ENCODE measurements around the gene RASSF8. TPM values are rescaled to one million over a fixed set of nuclear protein-coding genes. Genes with fewer than 3 reads are reported as not detected.

Gene RASSF8, protein sequence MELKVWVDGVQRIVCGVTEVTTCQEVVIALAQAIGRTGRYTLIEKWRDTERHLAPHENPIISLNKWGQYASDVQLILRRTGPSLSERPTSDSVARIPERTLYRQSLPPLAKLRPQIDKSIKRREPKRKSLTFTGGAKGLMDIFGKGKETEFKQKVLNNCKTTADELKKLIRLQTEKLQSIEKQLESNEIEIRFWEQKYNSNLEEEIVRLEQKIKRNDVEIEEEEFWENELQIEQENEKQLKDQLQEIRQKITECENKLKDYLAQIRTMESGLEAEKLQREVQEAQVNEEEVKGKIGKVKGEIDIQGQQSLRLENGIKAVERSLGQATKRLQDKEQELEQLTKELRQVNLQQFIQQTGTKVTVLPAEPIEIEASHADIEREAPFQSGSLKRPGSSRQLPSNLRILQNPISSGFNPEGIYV
- total RNA-seq: 48.7 and 71.1 TPM in 2 replicates

DNA sequence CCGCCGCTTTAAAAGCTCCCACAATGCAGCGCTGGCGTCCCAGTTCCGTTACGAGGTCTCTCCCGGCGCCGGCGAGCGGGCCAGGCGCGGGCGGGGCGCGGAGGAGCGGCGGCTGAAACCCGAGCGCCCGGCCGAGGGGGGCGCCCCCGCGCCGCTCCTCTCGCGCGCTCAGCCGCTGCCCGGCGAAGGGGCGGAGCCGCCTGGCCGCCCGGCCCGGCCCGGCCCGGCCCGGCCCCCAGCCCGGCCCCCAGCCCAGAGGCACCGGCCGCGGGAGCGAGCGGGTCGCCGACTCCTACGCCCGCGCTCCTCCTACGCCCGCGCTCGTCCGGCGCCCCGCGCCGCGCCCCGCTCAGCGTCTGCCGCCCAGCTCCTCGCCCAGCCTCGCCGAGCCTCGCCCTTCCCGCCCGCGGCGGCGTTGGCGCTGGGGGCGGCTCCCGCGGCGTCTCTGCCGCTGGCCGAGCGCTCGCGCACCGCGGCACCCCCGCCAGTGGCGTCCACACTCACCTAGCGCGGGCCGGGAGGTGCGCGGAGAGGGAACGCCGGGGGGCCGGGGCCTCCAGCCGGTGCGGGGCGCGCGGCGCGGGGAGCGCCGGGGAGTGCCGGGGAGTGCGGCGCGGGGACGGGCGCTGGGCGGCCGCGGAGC, at the start of gene RASSF8:
RASSF8 (plus strand) TSS at position 255 of the 643 bp plus-strand sequence. CDS start 96,662 bp downstream, outside the sequence.

DNA sequence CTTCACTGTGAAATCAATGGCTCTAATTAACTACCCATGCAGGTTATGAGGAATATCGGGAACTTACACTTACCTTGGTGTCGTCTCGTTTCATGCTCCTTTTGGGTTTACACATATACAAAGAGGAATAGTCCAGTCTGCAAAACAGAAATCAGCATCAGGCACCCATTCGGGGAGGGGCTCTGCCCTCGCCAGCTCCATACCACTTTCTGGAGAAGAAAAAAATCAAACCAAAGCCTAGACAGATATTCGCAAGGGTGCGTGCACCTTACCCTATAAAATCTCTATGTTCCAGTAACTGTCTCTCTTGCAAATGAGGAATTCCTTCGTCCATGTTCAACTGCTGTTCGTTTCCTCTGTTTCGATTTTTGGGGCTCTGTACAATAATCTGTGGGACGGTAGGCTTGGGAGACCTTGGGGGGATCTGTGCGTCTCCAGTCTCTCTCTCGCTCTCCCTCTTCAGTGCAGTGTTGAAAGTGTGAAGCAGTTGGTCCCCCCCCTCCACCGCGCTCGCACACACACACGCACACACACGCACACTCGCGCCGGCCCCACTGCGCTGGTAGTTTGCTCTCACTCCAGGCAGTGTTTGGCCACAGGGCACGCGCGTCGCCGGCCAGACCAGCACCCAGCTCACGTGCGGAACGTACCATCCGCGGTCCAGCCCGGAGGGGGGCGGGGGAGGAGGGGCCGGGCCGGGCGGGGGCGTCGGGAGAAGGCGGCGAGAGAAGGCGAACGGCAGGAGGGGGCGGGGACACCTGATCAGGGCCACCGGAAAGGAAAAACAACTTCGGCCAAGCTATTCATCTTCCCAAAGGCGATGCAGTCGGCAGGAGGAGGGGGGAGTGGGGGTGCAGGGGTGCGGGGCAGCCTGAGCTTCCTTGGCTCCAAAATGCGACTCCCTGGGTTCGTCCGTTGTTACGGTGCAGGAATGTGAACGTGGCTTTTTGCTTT, 166.2 kb downstream of the RASSF8 start, which contains the start of gene BHLHE41:
BHLHE41 (minus strand) TSS at position 592 of the 954 bp plus-strand sequence; CDS start at position 334, 258 bp downstream.

Other genes with a start within 250 kb of the RASSF8 start
- gene BHLHE41, start 166.4 kb downstream of the RASSF8 start, total RNA-seq: 2.0 TPM in 2 replicates
- 15.4 and 26.4 TPM in 2 replicates for gene SSPN, start 236.9 kb downstream of the RASSF8 start, total RNA-seq